Tibial nerve (tissue), 4 donors: Measurements from ENCODE around the gene NFIA.

Source experiments
- EP300 ChIP-seq, 2 donors: sonication (generic); formaldehyde crosslinking; IDR thresholded peaks; one replicate each; pipeline ENCODE4 v1.6.1; 2017; ENCODE audit warnings: antibody characterized with exemption in 2 of 2, mild to moderate bottlenecking in 1 of 2
- POLR2A ChIP-seq, 2 donors: fragments of 450-650 bp; IDR thresholded peaks; one replicate each; pipeline ENCODE4 v1.6.1; 2017; ENCODE audit warnings: antibody characterized with exemption in 2 of 2, mild to moderate bottlenecking in 2 of 2, moderate library complexity in 2 of 2
- TF ChIP-seq, protein P1 (sequence below), 5 experiments: fragments of 200-600 bp in 3 of 5; fragments of 450-650 bp in 2 of 5; sonication (generic) in 3 of 5; IDR thresholded peaks; one replicate each; pipeline ENCODE4 v1.5.1; 2016 to 2019; ENCODE audit warnings: antibody characterized with exemption in 5 of 5, mild to moderate bottlenecking in 3 of 5, moderate library complexity in 2 of 5

DNA sequence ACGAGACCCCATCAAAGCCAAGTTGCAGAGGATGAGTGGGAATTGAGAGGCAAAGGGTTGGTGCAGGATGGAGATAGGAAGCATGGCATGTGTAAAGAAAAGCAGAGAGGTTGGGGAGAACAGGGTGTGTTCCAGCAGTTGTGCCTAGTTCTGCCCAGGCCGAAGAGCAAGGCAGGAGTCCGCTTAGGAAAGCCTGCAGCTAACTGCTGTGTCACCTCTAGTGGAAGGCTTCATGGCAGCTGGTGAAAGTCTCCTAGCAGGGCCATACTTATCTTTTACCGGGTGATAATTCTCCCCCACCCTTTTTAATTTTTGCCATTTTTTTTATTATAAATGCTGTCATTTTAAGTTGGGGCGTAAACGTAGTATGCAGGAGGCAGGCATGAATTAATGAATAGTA is 93.6 kb downstream of the NFIA start:
- TF ChIP-seq, protein P1, sequence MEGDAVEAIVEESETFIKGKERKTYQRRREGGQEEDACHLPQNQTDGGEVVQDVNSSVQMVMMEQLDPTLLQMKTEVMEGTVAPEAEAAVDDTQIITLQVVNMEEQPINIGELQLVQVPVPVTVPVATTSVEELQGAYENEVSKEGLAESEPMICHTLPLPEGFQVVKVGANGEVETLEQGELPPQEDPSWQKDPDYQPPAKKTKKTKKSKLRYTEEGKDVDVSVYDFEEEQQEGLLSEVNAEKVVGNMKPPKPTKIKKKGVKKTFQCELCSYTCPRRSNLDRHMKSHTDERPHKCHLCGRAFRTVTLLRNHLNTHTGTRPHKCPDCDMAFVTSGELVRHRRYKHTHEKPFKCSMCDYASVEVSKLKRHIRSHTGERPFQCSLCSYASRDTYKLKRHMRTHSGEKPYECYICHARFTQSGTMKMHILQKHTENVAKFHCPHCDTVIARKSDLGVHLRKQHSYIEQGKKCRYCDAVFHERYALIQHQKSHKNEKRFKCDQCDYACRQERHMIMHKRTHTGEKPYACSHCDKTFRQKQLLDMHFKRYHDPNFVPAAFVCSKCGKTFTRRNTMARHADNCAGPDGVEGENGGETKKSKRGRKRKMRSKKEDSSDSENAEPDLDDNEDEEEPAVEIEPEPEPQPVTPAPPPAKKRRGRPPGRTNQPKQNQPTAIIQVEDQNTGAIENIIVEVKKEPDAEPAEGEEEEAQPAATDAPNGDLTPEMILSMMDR (IDR thresholded peaks at IDR 0.05), result no peak
- TF ChIP-seq POLR2A (IDR thresholded peaks at IDR 0.05) (no peak), EP300 (IDR thresholded peaks at IDR 0.05) (no peak)
